ENCODE data around the gene MAP4. TPM values are rescaled to one million over a fixed set of nuclear protein-coding genes. Genes with fewer than 3 reads are reported as not detected.

MAP4 gene
- total RNA-seq, 1 donor from 2014 or later = 142 TPM

GRCh38 chr3:47994180-47994579 lies 22.0 kb downstream of the MAP4 start:
- no peak overlapping the region for H3K27ac ChIP-seq
- peaks cover 27% of the 10 kb centered on the region for H3K4me1 ChIP-seq
- no peaks in the 10 kb centered on the region for H3K9me3 ChIP-seq
- no peak for DNase-seq (ENCODE audit: extremely low spot score in 2 of 2)
- H3K4me3 ChIP-seq = no peak overlapping the region
- intact Hi-C loops (cut with DNase I) = loop anchor here (5.0 to 10.0 kb wide), 2 partner anchors 169 to 813 kb away; no protein-coding TSS in a partner anchor
- TF ChIP-seq CTCF (IDR thresholded peaks at IDR 0.05) = no peak
- no peak for TF ChIP-seq POLR2A (IDR thresholded peaks at IDR 0.05)
- no peak for TF ChIP-seq POLR2AphosphoS5 (IDR thresholded peaks at IDR 0.05; ENCODE audit: insufficient read depth in 1 of 2, low read depth in 1 of 2)
- H3K36me3 ChIP-seq = no peaks in the 10 kb centered on the region
- no peaks in the 10 kb centered on the region for H3K27me3 ChIP-seq

GRCh38 chr3:47991341-47991740 lies 24.9 kb downstream of the MAP4 start:
- no peak for DNase-seq (ENCODE audit: extremely low spot score in 2 of 2)
- Histone ChIP-seq H3K4me1 (peaks cover 6% of the 10 kb centered on the region), H3K27me3 (no peaks in the 10 kb centered on the region), H3K36me3 (no peaks in the 10 kb centered on the region), H3K4me3 (no peak overlapping the region), H3K27ac (no peak overlapping the region), H3K9me3 (no peaks in the 10 kb centered on the region)
- intact Hi-C loops (cut with DNase I) = loop anchor here (5.0 to 10.0 kb wide), 2 partner anchors 167 to 816 kb away; no protein-coding TSS in a partner anchor
- TF ChIP-seq POLR2A (IDR thresholded peaks at IDR 0.05) (no peak), CTCF (IDR thresholded peaks at IDR 0.05) (no peak), POLR2AphosphoS5 (IDR thresholded peaks at IDR 0.05; ENCODE audit: insufficient read depth in 1 of 2, low read depth in 1 of 2) (no peak)

GRCh38 chr3:47989981-47990440 lies 26.2 kb downstream of the MAP4 start:
- intact Hi-C loops (cut with DNase I) = loop anchor here (5.0 to 10.0 kb wide), 3 partner anchors 145 to 817 kb away; no protein-coding TSS in a partner anchor
- TF ChIP-seq POLR2A (IDR thresholded peaks at IDR 0.05) = no peak
- TF ChIP-seq POLR2AphosphoS5 (IDR thresholded peaks at IDR 0.05; ENCODE audit: insufficient read depth in 1 of 2, low read depth in 1 of 2) = peak in 1 of 2 donors; percentile 79
- TF ChIP-seq CTCF (IDR thresholded peaks at IDR 0.05) = peak; percentile 83 to 93 (median 93)

GRCh38 chr3:47985381-47985780 lies 30.8 kb downstream of the MAP4 start:
- no peak for DNase-seq (ENCODE audit: extremely low spot score in 2 of 2)
- Histone ChIP-seq H3K4me3 (no peak overlapping the region), H3K36me3 (no peaks in the 10 kb centered on the region), H3K27ac (peak overlapping the region; percentile 7), H3K9me3 (no peaks in the 10 kb centered on the region), H3K4me1 (peaks cover 30% of the 10 kb centered on the region), H3K27me3 (no peaks in the 10 kb centered on the region)
- intact Hi-C loops (cut with DNase I) = loop anchor here (10.0 kb wide), 1 partner anchor 141 kb away; no protein-coding TSS in a partner anchor
- no peak for TF ChIP-seq POLR2AphosphoS5 (IDR thresholded peaks at IDR 0.05; ENCODE audit: insufficient read depth in 1 of 2, low read depth in 1 of 2)
- TF ChIP-seq POLR2A (IDR thresholded peaks at IDR 0.05) = no peak
- no peak for TF ChIP-seq CTCF (IDR thresholded peaks at IDR 0.05)

More at GRCh38 chr3:47989981-47990440, 26.2 kb downstream of the MAP4 start:
- Histone ChIP-seq H3K4me3 (no peak overlapping the region), H3K4me1 (peaks cover 14% of the 10 kb centered on the region), H3K36me3 (no peaks in the 10 kb centered on the region), H3K27me3 (no peaks in the 10 kb centered on the region), H3K27ac (peak overlapping the region; percentile 18), H3K9me3 (no peaks in the 10 kb centered on the region)
- DNase-seq (ENCODE audit: extremely low spot score in 2 of 2) = peak in 1 of 2 donors; percentile 88

GRCh38 chr3:47984075-47984728 lies 32.0 kb downstream of the MAP4 start:
- no peak overlapping the region for H3K27ac ChIP-seq
- no peak for TF ChIP-seq POLR2A (IDR thresholded peaks at IDR 0.05)
- no peak for TF ChIP-seq CTCF (IDR thresholded peaks at IDR 0.05)
- TF ChIP-seq POLR2AphosphoS5 (IDR thresholded peaks at IDR 0.05; ENCODE audit: insufficient read depth in 1 of 2, low read depth in 1 of 2) = no peak
- intact Hi-C loops (cut with DNase I) = loop anchor here (10.0 kb wide), 1 partner anchor 139 kb away; no protein-coding TSS in a partner anchor

More at GRCh38 chr3:47984075-47984728, 32.0 kb downstream of the MAP4 start:
- Histone ChIP-seq H3K36me3 (no peaks in the 10 kb centered on the region), H3K27me3 (no peaks in the 10 kb centered on the region), H3K4me1 (peaks cover 35% of the 10 kb centered on the region), H3K9me3 (no peaks in the 10 kb centered on the region), H3K4me3 (no peak overlapping the region)
- DNase-seq (ENCODE audit: extremely low spot score in 2 of 2) = no peak
